PFSK-1 (cell line): ENCODE data around the gene ATG7.

ENCODE experiments used
- FOXP2 ChIP-seq: optimal IDR thresholded peaks from 2 replicates; pipeline ENCODE3; 2011; ENCODE audit warnings: borderline replicate concordance, control low read depth, inconsistent platforms; ENCODE audit not compliant: insufficient read depth; ENCODE audit errors: extremely low read length, extremely low read depth
- POLR2AphosphoS5 ChIP-seq: IDR thresholded peaks from 2 replicates; pipeline ENCODE4 v1.6.1; 2012; ENCODE audit warnings: low read depth, mild to moderate bottlenecking, control low read depth, low read length, moderate library complexity
- REST ChIP-seq, 2 experiments: IDR thresholded peaks; 2 replicates each; pipeline versions ENCODE4 v1.6.1 to v1.8.0; 2011 to 2012; ENCODE audit warnings: low read depth in 2 of 2, low read length in 2 of 2, control low read depth in 1 of 2, inconsistent platforms in 1 of 2, mild to moderate bottlenecking in 1 of 2, moderate library complexity in 1 of 2; ENCODE audit not compliant: insufficient read depth in 1 of 2
- SIN3A ChIP-seq: IDR thresholded peaks from 2 replicates; pipeline ENCODE4 v1.6.1; 2012; ENCODE audit warnings: mild to moderate bottlenecking, low read length, moderate library complexity, borderline replicate concordance; ENCODE audit not compliant: insufficient read depth
- TAF1 ChIP-seq: IDR thresholded peaks from 2 replicates; pipeline ENCODE4 v1.6.1; 2012; ENCODE audit warnings: low read length, control low read depth, borderline replicate concordance; ENCODE audit not compliant: insufficient read depth

Gene ATG7

GRCh38 chr3:11555881-11556633 lies 283.9 kb downstream of the ATG7 start:
- TF ChIP-seq SIN3A (no peak), TAF1 (no peak), FOXP2 (no peak), POLR2AphosphoS5 (no peak), REST (IDR thresholded peaks at IDR 0.05; ENCODE audit: insufficient read depth in 1 of 2, low read depth in 2 of 2, low read length in 2 of 2) (no peak)

GRCh38 chr3:11556851-11557644 lies 284.9 kb downstream of the ATG7 start:
- TF ChIP-seq TAF1: no peak
- no peak for TF ChIP-seq REST (IDR thresholded peaks at IDR 0.05; ENCODE audit: insufficient read depth in 1 of 2, low read depth in 2 of 2, low read length in 2 of 2)
- peak; percentile 30 for TF ChIP-seq FOXP2
- TF ChIP-seq SIN3A: no peak

GRCh38 chr3:11558002-11558401 lies 285.8 kb downstream of the ATG7 start:
- no peak for TF ChIP-seq FOXP2
- TF ChIP-seq TAF1: no peak
- TF ChIP-seq REST (IDR thresholded peaks at IDR 0.05; ENCODE audit: insufficient read depth in 1 of 2, low read depth in 2 of 2, low read length in 2 of 2): no peak
- no peak for TF ChIP-seq SIN3A
- no peak for TF ChIP-seq POLR2AphosphoS5

GRCh38 chr3:11558411-11558903 lies 286.3 kb downstream of the ATG7 start:
- TF ChIP-seq FOXP2: no peak
- no peak for TF ChIP-seq POLR2AphosphoS5
- TF ChIP-seq REST (IDR thresholded peaks at IDR 0.05; ENCODE audit: insufficient read depth in 1 of 2, low read depth in 2 of 2, low read length in 2 of 2): no peak
- no peak for TF ChIP-seq SIN3A
- TF ChIP-seq TAF1: no peak
